Stimulated activated CD8-positive, alpha-beta memory T cell treated with anti-CD3 and anti-CD28 coated beads, Interleukin-15, amount 100 ng/mL, for 48 hours (primary cell): Measurements from ENCODE around the gene GKN1.

Source experiments
- DNase-seq, 2 donors: peaks; one replicate each; pipeline ENCODE4 v3.0.0-alpha.2; 2020; ENCODE audit warnings: low read depth in 2 of 2

Gene GKN1

GRCh38 chr2:69007603-69008002 lies 33.2 kb downstream of the GKN1 start:
- no peak for DNase-seq

GRCh38 chr2:69010437-69011194 lies 36.2 kb downstream of the GKN1 start:
- DNase-seq: no peak

GRCh38 chr2:69011611-69012157 lies 37.2 kb downstream of the GKN1 start:
- no peak for DNase-seq

- peak in 1 of 2 donors; percentile 16 for DNase-seq
These were observed 38.1 kb downstream of the GKN1 start for GRCh38 chr2:69012310-69013141.

GRCh38 chr2:69013142-69013839 lies 38.9 kb downstream of the GKN1 start, which contains the start of gene ANTXR1:
TSS of gene ANTXR1 (plus strand) at chr2:69013179. CDS start at chr2:69013500, 321 bp downstream.
- DNase-seq: no peak

- DNase-seq: no peak
These were observed 39.7 kb downstream of the GKN1 start for GRCh38 chr2:69013840-69014821.

- DNase-seq: no peak
These were observed 42.6 kb downstream of the GKN1 start for GRCh38 chr2:69017080-69017479.

- DNase-seq: no peak
These were observed 43.4 kb downstream of the GKN1 start for GRCh38 chr2:69017835-69018234.

GRCh38 chr2:69018678-69019095 lies 44.3 kb downstream of the GKN1 start:
- DNase-seq: no peak

GRCh38 chr2:69020496-69021426 lies 46.3 kb downstream of the GKN1 start:
- no peak for DNase-seq

- no peak for DNase-seq
These were observed 47.3 kb downstream of the GKN1 start for GRCh38 chr2:69021727-69022126.

GRCh38 chr2:69022548-69022947 lies 48.1 kb downstream of the GKN1 start:
- DNase-seq: no peak

GRCh38 chr2:69023236-69023635 lies 48.8 kb downstream of the GKN1 start:
- DNase-seq: no peak

- no peak for DNase-seq
These were observed 51.6 kb downstream of the GKN1 start for GRCh38 chr2:69026026-69026425.

GRCh38 chr2:69026691-69027459 lies 52.4 kb downstream of the GKN1 start:
- no peak for DNase-seq
